ENCODE results near the gene OR10G2.
"Not testable (repeated sequence)": the region's sequence is repeated elsewhere in the genome, so short reads cannot be mapped to it uniquely, and the experiment has no call there.

Gene OR10G2, protein sequence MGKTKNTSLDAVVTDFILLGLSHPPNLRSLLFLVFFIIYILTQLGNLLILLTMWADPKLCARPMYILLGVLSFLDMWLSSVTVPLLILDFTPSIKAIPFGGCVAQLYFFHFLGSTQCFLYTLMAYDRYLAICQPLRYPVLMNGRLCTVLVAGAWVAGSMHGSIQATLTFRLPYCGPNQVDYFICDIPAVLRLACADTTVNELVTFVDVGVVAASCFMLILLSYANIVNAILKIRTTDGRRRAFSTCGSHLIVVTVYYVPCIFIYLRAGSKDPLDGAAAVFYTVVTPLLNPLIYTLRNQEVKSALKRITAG

DNA sequence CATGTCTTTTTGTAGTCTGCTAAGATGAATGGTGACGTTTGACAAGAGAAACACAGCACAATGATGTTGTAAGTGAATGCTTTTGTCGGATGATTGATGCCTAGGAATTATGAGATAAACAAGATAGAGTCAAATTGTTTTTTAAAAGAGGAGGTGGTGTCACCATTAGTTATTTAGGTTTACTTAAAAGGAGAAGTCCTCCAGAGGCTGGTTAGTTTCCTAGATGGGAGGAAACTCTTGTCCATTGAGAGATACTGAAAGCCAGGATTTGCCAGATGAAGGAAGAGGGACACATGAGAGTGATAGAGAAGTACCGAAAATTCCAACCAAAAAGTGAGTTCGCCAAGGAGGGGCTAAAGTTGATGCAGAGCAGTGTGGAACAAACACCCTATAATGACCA is at the start of gene OR10G2:
TSS of gene OR10G2 (minus strand) at position 101 of the 400 bp plus-strand sequence. CDS start at position 3, 98 bp downstream.
- DNase-seq, result no peak

DNA sequence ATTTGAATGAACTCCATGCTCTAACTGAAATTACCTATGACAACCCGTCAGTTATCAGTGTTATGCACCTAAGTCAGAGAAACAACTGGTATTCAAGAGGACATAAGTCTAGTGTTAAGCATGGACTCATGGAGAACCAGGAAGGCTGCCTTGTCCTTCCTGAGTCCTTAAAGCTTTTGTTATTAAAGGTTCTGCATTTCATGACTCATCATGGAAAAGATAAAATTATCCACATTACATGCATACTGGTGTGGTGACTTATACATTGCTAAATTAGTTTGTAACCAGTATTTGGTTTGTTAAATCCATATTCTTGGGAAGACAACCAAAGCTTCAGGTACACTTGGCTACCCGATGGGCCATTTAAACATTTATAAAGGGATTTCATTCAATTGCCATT is 45.3 kb upstream of the OR10G2 start:
- DNase-seq, result no peak

DNA sequence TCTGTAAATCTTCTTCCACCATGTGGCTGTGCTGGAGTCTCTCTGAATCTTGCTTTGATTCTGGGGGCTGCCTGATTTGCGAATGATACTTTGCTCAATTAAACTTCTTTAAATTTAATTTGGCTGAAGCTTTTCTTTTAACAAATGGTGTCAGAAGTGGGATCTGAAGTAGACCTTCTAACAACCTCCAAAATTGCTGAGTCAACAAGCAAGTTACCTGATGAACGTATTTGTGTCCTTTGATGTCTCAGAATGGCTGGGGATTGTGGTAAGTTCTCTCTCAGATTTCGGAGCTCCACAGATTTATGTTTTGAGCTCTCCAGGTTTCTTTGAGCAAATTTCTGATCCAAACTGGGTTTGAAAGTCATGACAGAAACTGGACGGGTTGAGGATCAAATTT is 40.8 kb upstream of the OR10G2 start:
- DNase-seq, result no peak

DNA sequence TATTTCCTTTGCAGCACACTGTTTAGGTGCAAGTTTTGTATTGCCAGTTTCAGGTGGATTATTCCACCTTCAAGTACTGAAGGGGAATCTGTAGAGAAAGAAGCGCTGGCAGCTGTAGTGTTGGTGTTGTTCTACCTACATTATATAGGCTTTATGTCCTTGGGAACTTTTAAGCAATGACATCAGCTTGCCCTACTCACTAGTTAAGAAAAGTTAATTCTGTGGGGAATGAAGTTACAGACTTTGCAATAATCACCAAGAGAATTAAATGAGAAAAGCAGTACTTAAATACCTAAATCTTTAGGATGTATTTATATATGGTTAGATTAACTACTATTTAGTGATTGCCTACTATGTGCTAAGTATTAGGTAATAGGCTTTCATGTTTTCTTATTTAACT is 39.0 kb upstream of the OR10G2 start, which contains the start of gene OR4E1:
TSS of gene OR4E1 (minus strand) at position 101 of the 400 bp plus-strand sequence. CDS start 2,883 bp downstream, outside the sequence.
- DNase-seq, result no peak

DNA sequence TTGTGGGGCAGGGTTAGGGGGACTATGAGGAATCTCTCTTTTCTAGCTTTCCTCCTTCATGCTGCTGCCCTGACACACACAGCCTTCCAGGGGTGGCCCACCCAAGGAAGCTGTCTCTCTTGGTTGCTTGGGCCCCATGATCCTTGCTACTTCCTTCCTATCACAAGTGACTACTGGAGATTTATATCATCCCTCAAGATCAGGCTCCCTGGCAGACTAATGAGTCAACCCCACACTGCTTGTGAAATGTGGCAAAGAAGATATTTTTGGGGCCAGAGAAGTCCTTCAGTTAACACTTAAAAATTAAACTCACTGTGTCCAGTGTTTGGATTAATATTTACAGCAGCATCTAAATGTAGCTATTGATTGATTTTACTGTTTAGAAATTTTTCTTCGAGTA is 37.4 kb upstream of the OR10G2 start:
- no peak for DNase-seq

DNA sequence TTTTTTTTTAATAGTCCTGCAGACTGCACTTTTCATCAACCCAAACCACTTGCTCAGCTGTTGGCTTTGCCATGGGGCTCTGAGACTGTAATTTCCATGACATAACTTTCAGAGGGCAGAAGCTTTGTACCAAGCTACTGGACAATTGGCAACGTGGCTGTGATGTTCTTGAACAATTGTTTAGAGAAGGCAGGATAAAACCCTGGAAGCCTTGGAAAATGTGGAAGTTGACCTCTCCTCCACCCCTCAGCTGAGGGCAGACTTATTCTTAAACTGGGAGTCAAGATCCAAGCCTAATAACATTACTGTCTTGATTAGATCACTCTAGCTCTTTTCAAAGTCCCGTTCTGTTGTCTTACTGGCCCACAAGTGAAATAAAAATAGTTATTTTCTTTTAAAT is 36.6 kb upstream of the OR10G2 start:
- no peak for DNase-seq

DNA sequence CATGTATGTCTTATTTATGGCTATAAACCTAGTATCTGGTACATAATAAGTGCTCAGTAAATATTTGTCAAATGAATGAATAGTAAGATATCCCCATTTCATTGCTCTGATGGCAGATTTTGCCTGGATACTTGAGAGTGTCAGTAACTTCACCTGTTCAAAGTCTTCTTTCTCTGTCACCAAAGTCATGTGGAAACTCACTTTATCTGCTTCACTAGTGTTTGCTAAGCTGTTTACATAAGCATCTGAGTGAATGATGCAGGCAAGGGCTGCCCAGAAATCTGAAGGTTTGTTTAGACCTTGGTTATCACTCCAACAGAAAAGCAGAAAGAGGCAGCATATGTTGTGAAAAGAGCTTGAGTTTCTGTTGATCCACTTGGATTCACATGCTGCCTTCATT is 34.5 kb upstream of the OR10G2 start:
- DNase-seq, result peak; percentile 22

DNA sequence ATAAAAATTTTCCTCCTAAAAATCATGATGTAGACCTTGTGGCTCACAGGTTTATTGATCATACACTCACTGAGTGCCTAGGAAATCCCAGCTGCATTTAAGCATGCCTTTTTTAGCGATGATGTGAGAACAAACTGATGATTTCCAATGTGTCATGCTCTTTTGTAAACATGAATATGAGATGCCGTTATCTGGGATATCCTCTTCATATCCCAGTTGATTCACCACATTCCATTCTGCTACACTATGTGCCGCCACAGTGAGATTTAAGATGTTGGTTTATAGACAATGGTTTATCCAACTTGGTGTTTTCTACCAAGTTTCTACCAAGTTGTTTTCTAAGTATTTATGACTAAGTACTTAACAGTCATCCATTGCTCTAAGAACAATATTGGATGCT is 33.6 kb upstream of the OR10G2 start:
- no peak for DNase-seq

DNA sequence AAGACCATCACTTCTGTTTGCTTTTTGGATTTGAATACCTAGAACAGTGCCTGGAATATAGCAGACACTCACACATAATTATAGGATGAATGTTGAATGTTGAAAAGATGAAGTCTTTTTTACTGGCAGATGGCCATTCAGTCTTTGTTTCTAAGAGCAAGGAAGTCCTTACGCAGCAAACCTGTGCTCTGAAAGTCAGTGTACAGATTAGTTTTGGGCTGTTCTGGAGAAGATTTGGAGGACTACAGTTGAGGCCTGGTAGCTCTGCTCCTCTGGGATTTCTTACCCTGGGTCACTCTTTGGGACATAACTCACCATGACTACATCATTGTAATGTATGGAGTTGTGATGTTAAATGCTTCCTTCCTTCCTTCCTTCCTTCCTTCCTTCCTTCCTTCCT is 22.2 kb upstream of the OR10G2 start:
- no peak for DNase-seq

DNA sequence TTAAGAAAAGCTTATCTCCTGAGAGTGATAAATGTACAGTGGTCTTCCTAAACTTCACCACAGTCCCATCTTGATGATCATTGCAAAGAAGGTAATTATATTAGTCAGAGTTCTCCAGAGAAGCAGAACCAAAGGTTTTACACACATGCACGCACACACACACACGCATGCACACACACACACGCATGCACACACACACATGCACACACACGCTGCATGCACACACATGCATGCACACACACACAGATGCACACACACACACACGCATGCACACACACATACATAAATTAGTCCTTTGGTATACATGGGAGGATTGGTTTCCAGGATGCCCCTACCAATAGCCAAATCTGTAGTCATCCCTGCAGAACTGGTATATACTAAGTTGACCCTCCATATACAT is 19.5 kb upstream of the OR10G2 start:
- no peak for DNase-seq

DNA sequence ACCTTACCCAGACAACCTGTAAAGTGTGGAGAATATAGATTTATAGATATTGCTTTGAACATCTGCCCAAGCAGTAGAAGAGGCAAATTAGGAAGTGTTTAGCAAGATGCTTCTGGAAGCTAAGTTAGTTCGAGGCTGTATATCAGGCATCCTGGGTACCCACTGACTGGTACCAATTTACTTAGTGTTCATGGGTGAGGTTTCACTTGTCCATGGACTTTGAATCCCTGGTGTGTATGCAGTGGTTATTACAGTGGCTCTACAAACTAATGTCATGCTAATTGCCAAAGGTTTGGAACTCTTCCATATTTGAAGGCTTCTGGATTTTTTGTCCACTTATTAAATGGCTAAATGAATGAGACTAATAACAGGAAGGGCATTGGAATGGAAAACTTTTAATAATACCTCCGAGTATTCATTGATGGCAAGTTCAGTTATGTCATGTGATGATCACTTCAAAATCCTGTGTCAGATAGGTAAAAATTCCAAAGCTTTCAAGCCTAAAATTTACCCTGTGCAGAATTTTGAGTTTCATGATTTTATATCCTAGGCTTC is 18.7 kb upstream of the OR10G2 start, which contains the start of gene OR4E2:
TSS of gene OR4E2 (plus strand) at position 505 of the 555 bp plus-strand sequence. CDS start 11,248 bp downstream, outside the sequence.
- no peak for DNase-seq

DNA sequence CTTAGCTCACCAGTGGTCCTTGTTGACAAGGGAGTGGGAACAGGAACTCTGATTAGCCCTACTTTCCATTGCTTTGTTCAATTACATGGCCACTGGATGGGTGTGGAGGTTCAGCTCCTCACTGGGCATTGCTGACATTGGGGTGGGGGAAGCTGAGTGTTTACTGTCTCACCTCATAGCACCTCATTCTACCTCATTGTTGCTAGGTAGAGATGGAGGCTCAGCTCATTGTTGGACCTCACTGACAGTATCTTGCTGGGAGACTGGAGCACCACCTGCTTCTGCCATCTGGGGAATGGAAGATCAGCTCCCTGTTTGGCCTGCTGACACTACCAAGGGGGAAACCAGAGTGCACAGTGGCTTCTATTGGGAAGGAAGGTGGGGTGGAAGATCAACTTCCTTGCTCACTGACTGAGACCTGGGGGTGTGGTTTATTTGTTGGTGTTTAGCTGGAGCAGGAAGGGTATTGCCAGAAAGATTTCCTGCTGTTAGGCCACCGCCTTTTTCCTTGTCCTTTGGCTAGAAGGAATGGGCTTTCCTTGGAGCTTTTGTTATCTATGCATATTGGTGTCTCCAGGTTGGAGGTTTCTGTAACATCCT is 17.6 kb upstream of the OR10G2 start:
- no peak for DNase-seq

DNA sequence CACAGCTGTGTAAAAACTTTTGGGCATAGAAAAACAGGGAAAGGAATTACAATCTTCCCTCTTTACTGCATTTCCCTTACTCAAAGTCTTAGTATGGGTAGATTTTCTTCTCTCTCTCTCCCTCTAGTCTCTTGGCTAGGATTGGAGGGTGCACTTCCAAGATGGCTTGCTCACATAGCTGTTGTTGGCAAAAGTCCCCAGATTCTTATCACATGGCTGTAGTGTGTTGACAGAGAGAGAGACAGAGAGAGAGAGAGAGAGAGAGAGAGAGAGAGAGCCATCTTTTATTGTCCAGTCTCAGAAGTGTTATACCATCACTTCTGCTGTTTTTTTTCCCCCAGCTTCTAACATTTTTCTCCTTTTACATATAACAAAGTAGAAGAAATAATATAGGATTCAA is 12.6 kb upstream of the OR10G2 start:
- no peak for DNase-seq

DNA sequence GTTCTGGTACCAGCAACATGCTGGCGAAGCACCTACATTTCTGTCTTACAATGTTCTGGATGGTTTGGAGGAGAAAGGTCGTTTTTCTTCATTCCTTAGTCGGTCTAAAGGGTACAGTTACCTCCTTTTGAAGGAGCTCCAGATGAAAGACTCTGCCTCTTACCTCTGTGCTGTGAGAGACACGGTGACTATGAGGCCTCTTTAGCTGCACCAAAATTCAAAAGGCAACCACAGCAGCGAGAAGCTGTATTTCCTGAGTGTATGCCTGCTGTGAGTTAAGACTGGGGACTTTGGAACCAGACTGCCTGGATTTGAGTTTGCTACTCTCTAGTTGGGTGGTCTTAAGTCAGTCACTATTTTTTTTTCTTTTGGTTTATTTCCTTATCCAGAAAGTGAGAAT is 8.7 kb upstream of the OR10G2 start:
- DNase-seq, result no peak

DNA sequence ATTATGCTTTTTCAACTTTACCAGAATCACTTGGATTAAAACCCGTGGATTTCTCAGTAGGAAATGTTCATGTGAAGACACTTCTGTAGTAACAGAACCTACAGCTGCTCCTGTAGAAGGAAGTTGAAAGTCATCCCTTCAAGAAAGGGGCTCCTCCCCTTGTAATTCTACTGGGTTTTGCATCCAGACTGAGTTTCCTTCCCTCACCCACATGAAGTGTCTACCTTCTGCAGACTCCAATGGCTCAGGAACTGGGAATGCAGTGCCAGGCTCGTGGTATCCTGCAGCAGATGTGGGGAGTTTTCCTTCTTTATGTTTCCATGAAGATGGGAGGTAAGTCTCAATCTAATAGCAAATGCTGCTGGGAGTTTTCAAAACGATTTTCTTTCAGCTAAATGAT is 7.9 kb upstream of the OR10G2 start:
- DNase-seq, result no peak

DNA sequence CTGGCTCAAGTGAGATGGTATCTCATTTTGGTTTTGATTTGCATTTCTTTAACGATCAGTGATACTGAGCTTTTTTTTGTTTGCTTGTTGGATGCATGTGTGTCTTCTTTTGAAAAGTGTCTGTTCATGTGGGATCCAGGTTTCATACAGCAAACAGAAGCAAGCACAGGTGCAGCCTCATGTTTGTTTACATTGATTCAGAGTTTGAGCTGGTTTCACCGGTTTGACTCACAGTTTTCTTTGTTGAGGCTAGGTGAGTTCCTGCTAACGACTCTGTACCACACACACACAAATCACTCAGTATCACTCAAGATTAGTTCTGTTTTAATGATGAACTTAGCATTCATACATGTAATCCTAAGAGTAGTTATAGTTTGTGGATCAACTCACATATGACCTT is 3.7 kb downstream of the OR10G2 start:
- peak; percentile 79 for DNase-seq

DNA sequence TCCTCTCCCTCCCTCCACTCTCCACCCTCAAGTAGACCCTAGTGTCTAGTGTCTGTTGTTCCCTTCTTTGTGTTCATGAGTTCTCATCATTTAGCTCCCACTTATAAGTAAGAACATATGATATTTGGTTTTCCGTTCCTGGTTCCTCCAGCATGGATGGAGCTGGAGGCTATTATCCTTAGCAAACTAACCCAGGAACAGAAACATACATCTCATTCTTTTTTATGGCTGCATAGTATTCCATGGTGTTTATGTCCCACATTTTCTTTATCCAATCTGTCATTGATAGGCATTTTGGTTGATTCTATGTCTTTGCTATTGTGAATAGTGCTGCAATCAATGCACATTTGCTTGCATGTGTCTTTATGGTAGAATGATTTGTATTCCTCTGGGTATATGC is 4.2 kb downstream of the OR10G2 start:
- DNase-seq, result not testable (repeated sequence)

DNA sequence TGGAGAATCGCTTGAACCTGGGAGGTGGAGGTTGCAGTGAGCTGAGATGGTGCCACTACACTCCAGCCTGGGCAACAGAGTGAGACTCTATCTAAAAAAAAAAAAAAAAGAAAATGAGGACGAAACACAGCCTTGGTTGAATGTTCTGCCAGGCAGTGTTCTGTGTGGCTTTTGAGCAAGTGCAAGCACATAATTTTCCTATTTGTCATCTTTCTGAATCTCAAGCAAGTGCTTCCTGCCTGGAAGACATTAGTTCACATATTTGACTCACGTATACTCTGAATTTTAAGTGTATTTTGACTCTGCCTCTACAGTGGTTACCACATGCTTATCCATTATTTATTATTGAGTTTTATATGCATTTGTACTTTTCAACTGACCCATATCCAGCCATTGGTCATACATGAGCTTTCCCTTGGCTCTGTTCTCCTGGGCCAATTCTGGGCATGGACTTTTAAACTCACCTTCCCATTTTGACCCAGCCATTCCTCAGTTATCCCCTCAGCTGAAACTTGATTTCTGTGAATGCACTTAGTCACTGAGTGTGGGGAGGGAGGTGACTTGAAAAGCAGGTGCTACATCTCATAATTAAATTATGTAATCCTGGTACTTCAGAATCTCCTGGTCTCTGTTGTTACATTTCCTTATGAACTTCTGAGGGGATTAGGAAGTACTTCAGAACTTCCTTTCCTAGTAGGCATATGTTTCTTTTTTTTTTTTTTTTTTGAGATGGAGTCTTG is 8.1 kb downstream of the OR10G2 start:
- no peak for DNase-seq

DNA sequence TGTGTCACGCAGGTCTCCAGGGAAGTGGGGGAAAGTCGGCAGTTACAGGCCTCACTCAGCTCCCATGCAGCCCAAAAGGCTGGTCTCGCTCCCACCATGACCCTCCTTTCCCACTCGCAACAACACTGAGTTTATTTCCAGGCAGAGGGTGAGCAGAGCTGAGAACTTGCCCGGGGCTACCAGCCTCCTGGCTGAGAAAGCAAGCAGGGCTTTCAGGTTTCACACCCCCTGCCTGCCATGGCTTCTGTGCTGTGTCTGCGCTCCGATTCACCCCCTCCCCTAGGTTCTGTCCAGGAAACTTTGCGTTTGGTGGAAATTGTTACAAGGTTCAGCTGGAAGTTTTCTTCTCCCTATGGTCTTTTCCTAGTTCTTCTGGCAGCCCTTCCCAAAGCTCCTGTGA is 17.1 kb downstream of the OR10G2 start:
- no peak for DNase-seq

DNA sequence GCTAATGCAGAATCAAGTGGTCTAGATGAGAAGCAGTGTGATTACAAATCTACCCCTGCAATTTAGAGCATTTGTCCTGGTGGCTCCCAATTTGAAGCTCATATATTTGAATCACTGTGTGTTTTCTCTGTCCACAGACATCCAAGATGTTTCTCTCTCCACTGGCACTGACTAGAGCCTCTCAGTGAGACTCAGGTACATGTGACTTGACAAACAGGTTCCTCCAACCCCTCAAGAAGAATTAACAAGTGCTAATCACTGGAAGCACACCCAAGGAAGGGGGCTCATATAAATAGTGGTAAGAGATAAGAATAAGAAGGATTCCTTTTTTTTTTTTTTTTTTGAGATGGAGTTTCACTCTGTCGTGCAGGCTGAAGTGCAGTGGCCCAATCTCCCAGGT is 20.5 kb downstream of the OR10G2 start:
- no peak for DNase-seq

DNA sequence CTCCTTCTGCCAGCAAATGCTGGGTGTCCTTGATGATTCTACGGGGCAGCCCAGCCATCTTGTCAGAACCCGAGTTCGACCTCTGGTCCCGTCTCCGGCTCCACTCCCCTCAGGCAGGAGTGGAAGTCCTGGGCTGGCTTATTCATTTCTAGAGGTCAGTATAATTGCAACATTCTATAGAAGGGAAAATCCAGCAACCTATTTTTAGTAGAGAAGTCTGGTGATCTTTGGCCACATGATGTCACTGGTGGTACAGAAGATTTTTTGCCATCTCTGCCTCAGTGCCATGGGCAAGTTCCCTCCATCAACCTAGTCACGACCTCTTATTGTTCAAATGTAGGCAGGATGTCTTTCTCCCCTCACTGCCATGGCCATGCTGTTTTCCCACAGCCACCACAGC is 22.4 kb downstream of the OR10G2 start:
- peak; percentile 2 for DNase-seq

DNA sequence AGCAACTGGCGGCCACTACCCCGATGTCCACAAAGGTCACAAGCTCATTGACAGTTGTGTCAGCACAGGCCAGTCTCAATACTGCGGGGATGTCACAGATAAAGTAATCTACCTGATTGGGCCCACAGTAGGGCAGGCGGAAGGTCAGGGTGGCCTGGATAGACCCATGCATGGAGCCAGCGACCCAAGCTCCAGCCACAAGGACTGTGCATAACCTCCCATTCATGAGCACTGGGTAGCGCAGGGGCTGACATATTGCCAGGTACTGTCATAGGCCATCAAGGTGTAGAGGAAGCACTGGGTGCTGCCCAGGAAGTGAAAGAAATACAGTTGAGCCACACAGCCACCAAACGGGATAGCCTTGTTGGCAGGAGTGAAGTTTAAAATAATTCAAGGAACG is 32.6 kb downstream of the OR10G2 start:
- not testable (repeated sequence) for DNase-seq

DNA sequence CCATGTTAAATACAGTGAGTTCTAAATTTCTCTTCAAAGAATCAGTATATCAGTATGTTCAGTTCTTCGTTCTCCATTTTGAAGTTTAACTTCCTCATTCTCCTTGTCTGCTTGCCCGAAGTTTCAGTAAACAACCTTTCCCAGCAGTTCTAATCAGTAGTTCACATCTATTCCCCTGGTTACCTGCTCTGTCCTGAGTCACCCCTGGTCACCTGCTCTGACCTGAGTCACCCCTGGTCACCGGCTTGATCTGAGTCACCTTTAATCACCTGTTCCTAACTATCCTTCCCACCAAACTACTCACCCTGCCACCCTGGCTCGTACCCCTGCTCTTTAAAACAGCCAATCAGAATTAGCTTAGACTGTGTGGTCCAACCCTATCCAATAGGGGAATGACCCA is 45.4 kb downstream of the OR10G2 start:
- no peak for DNase-seq

All from NCI-H345 (cell line).